ENCODE data around the gene RECQL. TPM values are rescaled to one million over a fixed set of nuclear protein-coding genes. Genes with fewer than 3 reads are reported as not detected.

The RECQL gene
- total RNA-seq, 6 experiments from 2014 or later = 8.9 to 21.2 (median 13.1) TPM

GRCh38 chr12:21526053-21526452 is 24.6 kb upstream of the RECQL start, which contains the start of gene SPX:
Gene SPX (plus strand): TSS chr12:21526296. CDS start chr12:21526473, 177 bp downstream.
- H3K9me3 ChIP-seq = no peaks in the 10 kb centered on the region
- TF ChIP-seq POLR2A (IDR thresholded peaks at IDR 0.05) (no peak), CTCF (IDR thresholded peaks at IDR 0.05) (no peak)
- no peaks in the 10 kb centered on the region for H3K36me3 ChIP-seq
- ATAC-seq (no peak), DNase-seq (no peak)
- no peak within 1 kb of the TSS for H3K27ac ChIP-seq
- peak within 1 kb of the TSS; percentile 48 to 69 (median 59) for H3K4me3 ChIP-seq
- peaks cover 0 to 15% (median 2%) of the 10 kb centered on the region in 4 donors for H3K4me1 ChIP-seq
- no peaks in the 10 kb centered on the region for H3K27me3 ChIP-seq
- intact Hi-C loops (cut with DNase I) = no loop called here
- WGBS (ENCODE audit: insufficient coverage, low coverage, low lambda C conversion rate, missing lambda C conversion rate) = 100% methylated on average over 1 of the region's 1 CpG

- no peaks in the 10 kb centered on the region for H3K27me3 ChIP-seq
- TF ChIP-seq CTCF (IDR thresholded peaks at IDR 0.05) (no peak), POLR2A (IDR thresholded peaks at IDR 0.05) (no peak)
- H3K27ac ChIP-seq = no peak overlapping the region
- H3K4me1 ChIP-seq = peaks cover 0 to 8% (median 1%) of the 10 kb centered on the region in 4 donors
- H3K36me3 ChIP-seq = no peaks in the 10 kb centered on the region
- ATAC-seq = peak in 2 of 4 donors; percentile 7 to 24
- no peaks in the 10 kb centered on the region for H3K9me3 ChIP-seq
- DNase-seq = no peak
- H3K4me3 ChIP-seq = no peak overlapping the region
- intact Hi-C loops (cut with DNase I) = no loop called here
Observed at GRCh38 chr12:21523148-21523547, 21.7 kb upstream of the RECQL start.

DNA sequence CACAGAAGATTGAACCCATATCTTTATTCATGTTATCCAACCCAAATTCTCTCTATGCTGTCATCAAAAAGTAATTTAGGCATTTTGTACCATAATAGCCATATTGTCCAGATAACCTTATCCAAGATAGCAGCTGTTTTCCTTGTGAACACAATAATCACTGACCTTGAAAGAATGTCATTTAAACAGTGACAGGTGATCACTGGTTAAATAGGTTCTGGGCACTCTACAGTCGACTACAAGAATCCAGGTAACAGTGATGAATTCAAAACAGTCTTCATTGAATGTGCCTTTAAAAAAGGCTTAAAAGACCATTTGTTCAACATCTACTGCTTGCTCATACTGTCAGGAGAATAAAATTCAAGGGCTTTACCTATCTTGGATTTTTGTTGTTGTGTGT is 20.1 kb upstream of the RECQL start:
- Histone ChIP-seq H3K27me3 (no peaks in the 10 kb centered on the region), H3K9me3 (no peaks in the 10 kb centered on the region), H3K36me3 (no peaks in the 10 kb centered on the region), H3K4me1 (peaks cover 0 to 2% (median 0%) of the 10 kb centered on the region in 4 donors), H3K4me3 (no peak overlapping the region), H3K27ac (no peak overlapping the region)
- ATAC-seq = no peak
- WGBS (ENCODE audit: insufficient coverage, low coverage, low lambda C conversion rate, missing lambda C conversion rate) = 50% methylated on average over 1 of the region's 1 CpG
- intact Hi-C loops (cut with DNase I) = no loop called here
- TF ChIP-seq POLR2A (IDR thresholded peaks at IDR 0.05) (no peak), CTCF (IDR thresholded peaks at IDR 0.05) (no peak)
- DNase-seq = no peak

- Histone ChIP-seq H3K27ac (no peak overlapping the region), H3K27me3 (no peaks in the 10 kb centered on the region), H3K4me3 (no peak overlapping the region), H3K4me1 (no peaks in the 10 kb centered on the region), H3K36me3 (peaks cover 0 to 17% (median 2%) of the 10 kb centered on the region in 4 donors), H3K9me3 (no peaks in the 10 kb centered on the region)
- ATAC-seq (no peak), DNase-seq (no peak)
- TF ChIP-seq CTCF (IDR thresholded peaks at IDR 0.05) (no peak), POLR2A (IDR thresholded peaks at IDR 0.05) (no peak)
- intact Hi-C loops (cut with DNase I) = no loop called here
- WGBS (ENCODE audit: insufficient coverage, low coverage, low lambda C conversion rate, missing lambda C conversion rate) = 90% methylated on average over 3 of the region's 3 CpGs
Observed at GRCh38 chr12:21518451-21518850, 17.0 kb upstream of the RECQL start.

DNA sequence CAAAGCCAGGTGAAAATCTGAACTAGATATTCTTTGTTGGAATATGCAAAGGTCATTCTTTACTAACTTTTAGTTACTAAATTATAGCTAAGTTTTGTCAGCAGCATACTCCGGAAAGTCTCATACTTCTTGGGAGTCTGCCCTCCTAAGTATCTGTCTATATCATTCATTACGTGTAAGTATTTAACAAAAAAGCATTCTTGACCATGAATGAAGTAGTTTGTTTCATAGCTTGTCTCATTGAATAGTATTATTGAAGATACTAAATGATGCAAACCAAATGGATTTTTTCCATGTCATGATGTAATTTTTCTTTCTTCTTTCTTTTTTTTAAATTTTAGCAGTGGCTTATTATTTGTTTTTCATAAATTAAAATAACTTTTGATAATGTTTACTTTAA is 14.8 kb upstream of the RECQL start:
- ATAC-seq (no peak), DNase-seq (no peak)
- H3K4me3 ChIP-seq = no peak overlapping the region
- 100% methylated on average over 2 of the region's 2 CpGs for WGBS (ENCODE audit: insufficient coverage, low coverage, low lambda C conversion rate, missing lambda C conversion rate)
- no peak overlapping the region for H3K27ac ChIP-seq
- intact Hi-C loops (cut with DNase I) = no loop called here
- H3K4me1 ChIP-seq = no peaks in the 10 kb centered on the region
- H3K27me3 ChIP-seq = no peaks in the 10 kb centered on the region
- H3K36me3 ChIP-seq = peaks cover 0 to 27% (median 2%) of the 10 kb centered on the region in 4 donors
- no peaks in the 10 kb centered on the region for H3K9me3 ChIP-seq
- TF ChIP-seq CTCF (IDR thresholded peaks at IDR 0.05) = no peak
